GM19397 (cell line): ENCODE data around the gene PRKCB.

Experiments used
- ATAC-seq: cut with Tn5 transposase; IDR thresholded peaks from one replicate; pipeline ENCODE4 v1.9.1; 2021; ENCODE audit warnings: mild to moderate bottlenecking, moderate library complexity; ENCODE audit not compliant: unreplicated experiment

Gene PRKCB

GRCh38 chr16:23962001-23962400 lies 126.2 kb downstream of the PRKCB start:
- ATAC-seq = no peak

GRCh38 chr16:23964136-23964535 lies 128.4 kb downstream of the PRKCB start:
- ATAC-seq = no peak

- no peak for ATAC-seq
Measured at GRCh38 chr16:23965137-23965733, 129.5 kb downstream of the PRKCB start.

- ATAC-seq = no peak
Measured at GRCh38 chr16:23966597-23967394, 131.0 kb downstream of the PRKCB start.

GRCh38 chr16:23967775-23968174 lies 132.0 kb downstream of the PRKCB start:
- ATAC-seq = no peak

GRCh38 chr16:23968176-23968575 lies 132.4 kb downstream of the PRKCB start:
- ATAC-seq = no peak

GRCh38 chr16:23969468-23970297 lies 133.9 kb downstream of the PRKCB start:
- ATAC-seq = no peak

- ATAC-seq = no peak
Measured at GRCh38 chr16:23974223-23974622, 138.4 kb downstream of the PRKCB start.

- no peak for ATAC-seq
Measured at GRCh38 chr16:23975293-23975692, 139.5 kb downstream of the PRKCB start.

GRCh38 chr16:23976091-23976490 lies 140.3 kb downstream of the PRKCB start:
- no peak for ATAC-seq

- ATAC-seq = no peak
Measured at GRCh38 chr16:23976524-23976923, 140.7 kb downstream of the PRKCB start.

- ATAC-seq = no peak
Measured at GRCh38 chr16:23979441-23979840, 143.7 kb downstream of the PRKCB start.

- ATAC-seq = no peak
Measured at GRCh38 chr16:23979982-23980381, 144.2 kb downstream of the PRKCB start.

- ATAC-seq = no peak
Measured at GRCh38 chr16:23981429-23982399, 145.9 kb downstream of the PRKCB start.

- no peak for ATAC-seq
Measured at GRCh38 chr16:23986455-23986854, 150.7 kb downstream of the PRKCB start.

GRCh38 chr16:23987443-23987842 lies 151.7 kb downstream of the PRKCB start:
- ATAC-seq = peak; percentile 94

- no peak for ATAC-seq
Measured at GRCh38 chr16:23990507-23990906, 154.7 kb downstream of the PRKCB start.

GRCh38 chr16:23991066-23991465 lies 155.3 kb downstream of the PRKCB start:
- no peak for ATAC-seq

- no peak for ATAC-seq
Measured at GRCh38 chr16:23994615-23995014, 158.8 kb downstream of the PRKCB start.

GRCh38 chr16:23996258-23996955 lies 160.6 kb downstream of the PRKCB start:
- ATAC-seq = no peak
